ENCODE data around the gene NECTIN4. TPM values are rescaled to one million over a fixed set of nuclear protein-coding genes. Genes with fewer than 3 reads are reported as not detected.
A peak's percentile ranks its signal among the peaks of the same experiment; 100 is the strongest.

The NECTIN4 gene
- total RNA-seq, 4 donors from 2014 or later: 52.7 to 161 (median 96.2) TPM

DNA sequence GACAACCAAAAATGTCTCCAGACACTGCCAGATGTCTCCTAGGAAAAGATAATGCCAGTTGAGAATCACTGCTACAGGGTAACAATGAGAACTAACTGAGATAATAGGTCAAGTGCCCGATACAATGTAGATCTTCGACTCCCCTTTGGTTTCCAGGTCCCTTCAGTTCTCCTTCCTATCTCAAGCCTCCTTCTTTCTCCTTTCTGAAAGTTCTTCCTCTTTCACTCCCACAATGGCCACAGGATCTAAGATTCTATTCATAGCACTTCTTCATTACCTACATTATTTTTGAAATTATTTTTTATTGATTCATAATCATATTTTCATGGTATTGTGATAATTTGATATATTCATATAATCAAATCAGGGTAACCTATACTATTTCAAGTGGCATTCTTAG, 22.2 kb upstream of the NECTIN4 start:
- DNase-seq: no peak
- TF ChIP-seq CTCF (IDR thresholded peaks at IDR 0.05): no peak
- TF ChIP-seq POLR2A (IDR thresholded peaks at IDR 0.05): no peak
- no peaks in the 10 kb centered on the region for H3K9me3 ChIP-seq
- WGBS, 2 donors: 84 to 87% methylated on average over 2 of the region's 2 CpGs
- no peaks in the 10 kb centered on the region for H3K27me3 ChIP-seq
- no peak overlapping the region for H3K27ac ChIP-seq
- intact Hi-C loops (cut with DNase I): no loop called here
- H3K36me3 ChIP-seq: peaks cover 0 to 14% (median 0%) of the 10 kb centered on the region in 3 donors
- H3K4me3 ChIP-seq: no peak overlapping the region
- peaks cover 4 to 52% (median 13%) of the 10 kb centered on the region in 3 donors for H3K4me1 ChIP-seq

DNA sequence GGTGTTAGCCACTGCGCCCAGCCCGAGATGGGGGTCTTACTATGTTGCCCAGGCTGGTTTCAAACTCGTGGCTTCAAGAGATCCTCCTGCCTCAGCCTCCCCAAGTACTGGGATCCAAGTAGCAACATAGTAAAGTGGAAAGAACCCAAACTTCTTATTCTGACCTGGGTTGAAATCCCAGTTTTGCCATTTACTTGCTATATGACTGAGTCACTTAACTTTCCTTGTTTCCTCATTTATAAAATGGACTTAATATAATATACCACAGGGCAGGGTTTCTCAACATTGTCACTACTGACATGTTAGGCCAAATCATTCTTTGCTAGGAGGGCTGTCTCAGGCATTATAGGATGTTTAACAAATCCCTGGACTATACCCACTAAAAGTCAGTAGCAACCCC, 21.8 kb upstream of the NECTIN4 start:
- TF ChIP-seq CTCF (IDR thresholded peaks at IDR 0.05) (no peak), POLR2A (IDR thresholded peaks at IDR 0.05) (no peak)
- Histone ChIP-seq H3K27me3 (no peaks in the 10 kb centered on the region), H3K27ac (no peak overlapping the region), H3K9me3 (no peaks in the 10 kb centered on the region), H3K4me3 (no peak overlapping the region), H3K4me1 (peaks cover 4 to 48% (median 9%) of the 10 kb centered on the region in 3 donors), H3K36me3 (peaks cover 0 to 18% (median 0%) of the 10 kb centered on the region in 3 donors)
- 75 to 96% methylated on average over 3 of the region's 3 CpGs for WGBS, 2 donors
- no peak for DNase-seq
- intact Hi-C loops (cut with DNase I): no loop called here

GRCh38 chr1:161106431-161106830, 17.1 kb upstream of the NECTIN4 start:
- Histone ChIP-seq H3K36me3 (peaks cover 0 to 40% (median 9%) of the 10 kb centered on the region in 3 donors), H3K4me1 (peaks cover 0 to 22% (median 0%) of the 10 kb centered on the region in 3 donors), H3K27ac (no peak overlapping the region), H3K4me3 (no peak overlapping the region), H3K27me3 (no peaks in the 10 kb centered on the region), H3K9me3 (no peaks in the 10 kb centered on the region)
- no peak for DNase-seq
- no peak for TF ChIP-seq POLR2A (IDR thresholded peaks at IDR 0.05)
- TF ChIP-seq CTCF (IDR thresholded peaks at IDR 0.05): no peak
- intact Hi-C loops (cut with DNase I): no loop called here
- WGBS, 2 donors: 87 to 92% methylated on average over 1 of the region's 1 CpG

GRCh38 chr1:161100556-161100955, 11.2 kb upstream of the NECTIN4 start:
- WGBS, 2 donors: 63 to 65% methylated on average over 2 of the region's 2 CpGs
- intact Hi-C loops (cut with DNase I): no loop called here
- Histone ChIP-seq H3K36me3 (peaks cover 0 to 44% (median 18%) of the 10 kb centered on the region in 3 donors), H3K4me1 (peaks cover 21 to 61% (median 30%) of the 10 kb centered on the region in 3 donors), H3K9me3 (no peaks in the 10 kb centered on the region), H3K4me3 (no peak overlapping the region), H3K27me3 (no peaks in the 10 kb centered on the region), H3K27ac (no peak overlapping the region)
- no peak for DNase-seq
- TF ChIP-seq CTCF (IDR thresholded peaks at IDR 0.05): no peak
- TF ChIP-seq POLR2A (IDR thresholded peaks at IDR 0.05): no peak

DNA sequence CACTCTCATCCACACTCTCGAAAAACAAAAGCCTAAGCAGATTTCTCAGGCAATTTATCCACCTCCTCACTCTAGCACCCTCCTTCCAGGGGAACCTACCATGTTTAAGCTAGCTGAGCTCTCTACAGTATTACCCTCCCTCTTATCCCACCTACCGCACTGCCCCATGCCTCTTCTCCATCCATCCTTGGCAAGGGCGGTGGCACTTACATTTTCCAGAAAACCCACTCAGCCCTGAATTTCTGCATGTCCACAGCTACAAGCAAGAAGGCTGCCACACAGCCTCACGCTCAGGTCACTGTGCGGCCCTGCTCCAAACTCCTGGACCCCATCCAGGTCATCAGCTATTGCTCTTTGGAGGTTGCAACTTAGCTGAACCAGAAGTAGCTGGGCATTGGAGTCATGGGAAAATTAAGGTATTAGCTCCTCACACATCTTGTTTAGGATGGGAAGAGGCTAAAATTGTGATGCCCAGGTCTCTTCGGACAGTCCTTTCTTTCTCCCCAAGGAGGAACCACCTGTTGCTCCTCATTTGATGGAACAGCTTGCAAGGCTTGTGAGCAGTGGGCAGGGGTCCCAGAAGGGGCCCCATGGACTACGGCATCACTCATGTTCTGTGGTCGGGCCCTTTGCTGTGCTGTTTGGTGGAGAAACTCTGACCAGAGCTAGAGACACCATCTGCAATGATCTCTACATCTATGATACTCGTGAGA, 9.9 kb upstream of the NECTIN4 start:
- intact Hi-C loops (cut with DNase I): loop anchor here (10.0 kb wide), 1 partner anchor 64 kb away; the partner anchor contains the start of gene TSTD1
- 84 to 87% methylated on average over 8 to 9 of the region's 9 CpGs for WGBS, 2 donors
- Histone ChIP-seq H3K27me3 (no peaks in the 10 kb centered on the region), H3K4me1 (peaks cover 21 to 57% (median 33%) of the 10 kb centered on the region in 3 donors), H3K9me3 (no peaks in the 10 kb centered on the region), H3K36me3 (peaks cover 0 to 44% (median 18%) of the 10 kb centered on the region in 3 donors), H3K27ac (peak overlapping the region in 1 of 4 donors; percentile 82), H3K4me3 (peak overlapping the region in 2 of 4 donors; percentile 62 to 84)
- no peak for TF ChIP-seq POLR2A (IDR thresholded peaks at IDR 0.05)
- TF ChIP-seq CTCF (IDR thresholded peaks at IDR 0.05): no peak
- DNase-seq: no peak

Data from esophagus squamous epithelium (tissue), 5 donors.